ENCODE data around the gene LCA5L.

DNA sequence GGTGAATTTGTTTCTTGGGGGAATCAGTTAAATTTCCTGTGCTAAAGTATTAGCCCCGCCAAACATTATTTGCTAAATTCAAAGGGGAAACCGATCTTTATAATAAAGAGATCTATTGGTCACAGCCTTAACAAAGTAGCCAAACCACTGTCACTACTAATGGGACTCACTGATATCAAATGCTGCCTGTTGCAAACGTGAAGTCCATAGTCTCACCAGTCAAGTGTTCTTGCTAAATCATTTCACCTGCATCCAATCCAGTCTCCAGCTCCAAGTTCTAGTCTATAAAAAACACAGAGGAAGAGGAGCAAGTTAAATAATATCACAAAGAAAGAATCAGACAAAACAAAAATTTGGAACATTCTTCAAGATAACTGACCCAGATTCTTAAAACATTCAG is 36.3 kb upstream of the LCA5L start:
- no peak for TF ChIP-seq EZH2 (IDR thresholded peaks at IDR 0.05; ENCODE audit: insufficient read depth, low read length)
- TF ChIP-seq, protein P1, sequence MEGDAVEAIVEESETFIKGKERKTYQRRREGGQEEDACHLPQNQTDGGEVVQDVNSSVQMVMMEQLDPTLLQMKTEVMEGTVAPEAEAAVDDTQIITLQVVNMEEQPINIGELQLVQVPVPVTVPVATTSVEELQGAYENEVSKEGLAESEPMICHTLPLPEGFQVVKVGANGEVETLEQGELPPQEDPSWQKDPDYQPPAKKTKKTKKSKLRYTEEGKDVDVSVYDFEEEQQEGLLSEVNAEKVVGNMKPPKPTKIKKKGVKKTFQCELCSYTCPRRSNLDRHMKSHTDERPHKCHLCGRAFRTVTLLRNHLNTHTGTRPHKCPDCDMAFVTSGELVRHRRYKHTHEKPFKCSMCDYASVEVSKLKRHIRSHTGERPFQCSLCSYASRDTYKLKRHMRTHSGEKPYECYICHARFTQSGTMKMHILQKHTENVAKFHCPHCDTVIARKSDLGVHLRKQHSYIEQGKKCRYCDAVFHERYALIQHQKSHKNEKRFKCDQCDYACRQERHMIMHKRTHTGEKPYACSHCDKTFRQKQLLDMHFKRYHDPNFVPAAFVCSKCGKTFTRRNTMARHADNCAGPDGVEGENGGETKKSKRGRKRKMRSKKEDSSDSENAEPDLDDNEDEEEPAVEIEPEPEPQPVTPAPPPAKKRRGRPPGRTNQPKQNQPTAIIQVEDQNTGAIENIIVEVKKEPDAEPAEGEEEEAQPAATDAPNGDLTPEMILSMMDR (IDR thresholded peaks at IDR 0.05; ENCODE audit: insufficient read depth, low read depth, low read length): no peak
